Melanocyte of skin (primary cell): ENCODE measurements around the gene YY1. TPM values are rescaled to one million over a fixed set of nuclear protein-coding genes. Genes with fewer than 3 reads are reported as not detected.

Experiments
- small RNA-seq, 2 donors: library from RNA; depleted of rRNA; stranded (forward); fragments of <200 nt; gene quantifications; one replicate each; pipeline ENCODE3, GENCODE V24; 2012
- total RNA-seq, 2 donors: library from RNA; depleted of rRNA; stranded (reverse); fragments of >200 nt; gene quantifications; 2 replicates each; pipeline ENCODE4 v1.2.3, GENCODE V29; 2012

Gene YY1
- total RNA-seq: 10 to 100 TPM; 27.5 to 37.6 TPM

DNA sequence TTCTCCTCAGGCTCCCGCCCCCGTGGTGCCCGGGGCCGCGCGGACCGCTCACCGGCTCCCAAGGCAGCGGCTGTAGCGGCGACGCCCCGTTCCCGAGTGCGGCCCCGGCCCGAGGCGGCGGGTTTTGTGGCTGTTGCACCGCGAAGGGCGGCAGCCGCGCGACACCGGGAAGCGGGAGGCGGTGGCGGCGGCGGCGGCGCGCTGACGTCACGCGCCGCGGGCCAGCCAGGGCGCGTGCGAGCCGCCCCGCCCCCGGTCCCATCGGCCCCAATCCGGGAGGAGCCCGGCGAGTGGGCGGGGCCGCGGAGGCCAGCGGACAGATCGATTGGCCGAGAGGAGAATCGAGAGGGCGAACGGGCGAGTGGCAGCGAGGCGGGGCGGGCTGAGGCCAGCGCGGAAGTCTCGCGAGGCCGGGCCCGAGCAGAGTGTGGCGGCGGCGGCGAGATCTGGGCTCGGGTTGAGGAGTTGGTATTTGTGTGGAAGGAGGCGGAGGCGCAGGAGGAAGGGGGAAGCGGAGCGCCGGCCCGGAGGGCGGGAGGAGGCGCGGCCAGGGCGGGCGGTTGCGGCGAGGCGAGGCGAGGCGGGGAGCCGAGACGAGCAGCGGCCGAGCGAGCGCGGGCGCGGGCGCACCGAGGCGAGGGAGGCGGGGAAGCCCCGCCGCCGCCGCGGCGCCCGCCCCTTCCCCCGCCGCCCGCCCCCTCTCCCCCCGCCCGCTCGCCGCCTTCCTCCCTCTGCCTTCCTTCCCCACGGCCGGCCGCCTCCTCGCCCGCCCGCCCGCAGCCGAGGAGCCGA lies at the start of gene YY1:
TSS of gene YY1 (plus strand) at position 726 of the 792 bp plus-strand sequence. CDS start 101 bp downstream, outside the sequence.

GRCh38 chr14:100306101-100306997 lies 67.4 kb downstream of the YY1 start, which contains the start of gene SLC25A29:
SLC25A29 (minus strand) TSS chr14:100306444; CDS start chr14:100306232, 212 bp downstream.

GRCh38 chr14:100323121-100323941 lies 84.4 kb downstream of the YY1 start, which contains the start of gene SLC25A47:
SLC25A47 (plus strand) TSS chr14:100323339; CDS start chr14:100323415, 76 bp downstream.

Small RNAs within 50 kb of the gene (small RNA-seq; reads per million reads assigned to genes)
- gene MIR345: 2.6 to 3.3 reads per million in 2 donors
- gene RN7SL523P: 0 reads per million in 2 donors

Other genes starting within 250 kb of the YY1 start
- gene EVL, start 173.7 kb upstream of the YY1 start, total RNA-seq: 1 to 10 TPM; 7.6 to 9.3 TPM
- gene DEGS2, start 79.5 kb upstream of the YY1 start, total RNA-seq: not detected
- 10 to 100 TPM; 12.3 to 13.1 TPM for gene SLC25A29, start 67.3 kb downstream of the YY1 start, total RNA-seq
- under 1 TPM in 1 of 2 donors, not detected in 1; under 0.01 TPM for gene SLC25A47, start 84.2 kb downstream of the YY1 start, total RNA-seq
- gene WDR25, start 137.3 kb downstream of the YY1 start, total RNA-seq: 10 to 100 TPM; 17.3 to 17.6 TPM